IMR-90 (cell line): Measurements from ENCODE around the gene MRPL38. TPM values are rescaled to one million over a fixed set of nuclear protein-coding genes. Genes with fewer than 3 reads are reported as not detected.
A peak's percentile ranks its signal among the peaks of the same experiment; 100 is the strongest.

Experiments used
- ATAC-seq: fragments of 200-7000 bp; cut with Tn5 transposase; 2 replicates; pipeline ENCODE4 v1.9.1; 2020; ENCODE audit warnings: low read depth, mild to moderate bottlenecking, moderate library complexity
- BruUV-seq: library from RNA; stranded (reverse); fragments of 400-500 nt; replicated peaks from 2 replicates; lab custom pipeline; 2021; lab: Mats Ljungman, UMichigan
- CTCF ChIA-PET: fragments of 300-600 bp; formaldehyde crosslinking; extraction: SDS; loops from one replicate; lab custom pipeline; 2021; ENCODE audit warnings: antibody characterized with exemption; lab: Yijun Ruan, JAX
- POLR2A ChIA-PET: fragments of 300-600 bp; sonication (Branson Sonifier 250); formaldehyde crosslinking; loops from one replicate; lab custom pipeline; 2022; ENCODE audit warnings: antibody characterized with exemption; ENCODE audit not compliant: unreplicated experiment; lab: Charles Lee
- DNase-seq: peaks from one replicate; pipeline ENCODE4 v3.0.0; 2013
- H2AFZ ChIP-seq: replicated peaks from 2 replicates; pipeline ENCODE3; 2013; ENCODE audit warnings: low read length, mild to moderate bottlenecking; ENCODE audit not compliant: poor library complexity
- H2AK5ac ChIP-seq: 2 replicates; pipeline ENCODE4 v1.6.1; 2013; ENCODE audit warnings: low read depth, low read length, inconsistent platforms
- H2AK9ac ChIP-seq: replicated peaks from 2 replicates; pipeline ENCODE3; 2013; ENCODE audit warnings: mild to moderate bottlenecking, low read depth, low read length, moderate library complexity; ENCODE audit not compliant: poor library complexity
- H2BK120ac ChIP-seq: 2 replicates; pipeline ENCODE4 v1.6.1; 2013; ENCODE audit warnings: low read depth, low read length, inconsistent platforms
- H2BK15ac ChIP-seq: 3 replicates; pipeline ENCODE4 v1.6.1; 2013; ENCODE audit warnings: low read depth, low read length, inconsistent platforms
- H2BK20ac ChIP-seq: 2 replicates; pipeline ENCODE4 v1.6.1; 2013; ENCODE audit warnings: low read depth, mild to moderate bottlenecking, inconsistent platforms, low read length, moderate library complexity
- H2BK5ac ChIP-seq: 2 replicates; pipeline ENCODE4 v1.6.1; 2013; ENCODE audit warnings: mild to moderate bottlenecking, low read depth, low read length, inconsistent platforms; ENCODE audit not compliant: poor library complexity, severe bottlenecking
- H3K14ac ChIP-seq: replicated peaks from 2 replicates; pipeline ENCODE4 v1.6.1; 2013; ENCODE audit warnings: low read depth, low read length, inconsistent platforms
- H3K18ac ChIP-seq: 2 replicates; pipeline ENCODE4 v1.6.1; 2013; ENCODE audit warnings: low read depth, low read length, control low read depth
- H3K23ac ChIP-seq: 2 replicates; pipeline ENCODE4 v1.6.1; 2013; ENCODE audit warnings: low read depth, low read length, inconsistent platforms
- H3K27ac ChIP-seq: 2 replicates; pipeline ENCODE4 v1.5.1; 2013; ENCODE audit warnings: mild to moderate bottlenecking, control low read depth, low read length; ENCODE audit not compliant: insufficient read depth
- H3K27me3 ChIP-seq: 2 replicates; pipeline ENCODE4 v1.6.1; 2013; ENCODE audit warnings: low read length; ENCODE audit not compliant: control insufficient read depth, insufficient read depth
- H3K36me3 ChIP-seq: 2 replicates; pipeline ENCODE4 v1.6.1; 2013; ENCODE audit warnings: low read length, mixed read lengths; ENCODE audit not compliant: control insufficient read depth, insufficient read depth
- H3K4ac ChIP-seq: 2 replicates; pipeline ENCODE4 v1.6.1; 2013; ENCODE audit warnings: low read depth, low read length, inconsistent platforms
- H3K4me1 ChIP-seq: 2 replicates; pipeline ENCODE4 v1.6.1; 2013; ENCODE audit warnings: low read length, mixed read lengths; ENCODE audit not compliant: control insufficient read depth, insufficient read depth
- H3K4me2 ChIP-seq: 2 replicates; pipeline ENCODE4 v1.6.1; 2013; ENCODE audit warnings: low read depth, mild to moderate bottlenecking, control low read depth, low read length, moderate library complexity
- H3K4me3 ChIP-seq: 2 replicates; pipeline ENCODE4 v1.5.1; 2013; ENCODE audit warnings: low read depth, mild to moderate bottlenecking, control low read depth, low read length, moderate library complexity; ENCODE audit not compliant: insufficient read depth
- H3K56ac ChIP-seq: 2 replicates; pipeline ENCODE4 v1.6.1; 2013; ENCODE audit warnings: low read length, inconsistent platforms; ENCODE audit not compliant: insufficient read depth; ENCODE audit errors: extremely low read depth
- H3K79me1 ChIP-seq, 2 experiments: 2 replicates each; pipeline ENCODE4 v1.6.1; 2013; ENCODE audit warnings: low read length in 2 of 2, inconsistent platforms in 1 of 2, low read depth in 1 of 2
- H3K9ac ChIP-seq: 2 replicates; pipeline ENCODE4 v1.6.1; 2013; ENCODE audit warnings: low read depth, low read length, control low read depth
- H3K9me1 ChIP-seq: 2 replicates; pipeline ENCODE4 v1.6.1; 2013; ENCODE audit warnings: low read length, inconsistent platforms; ENCODE audit not compliant: insufficient read depth
- H3K9me3 ChIP-seq: 2 replicates; pipeline ENCODE4 v1.6.1; 2013; ENCODE audit warnings: low read length; ENCODE audit not compliant: control insufficient read depth, insufficient read depth
- H4K20me1 ChIP-seq: 2 replicates; pipeline ENCODE4 v1.6.1; 2013; ENCODE audit warnings: low read length, inconsistent platforms; ENCODE audit not compliant: insufficient read depth
- H4K5ac ChIP-seq: 2 replicates; pipeline ENCODE4 v1.6.1; 2013; ENCODE audit warnings: mild to moderate bottlenecking, low read depth, low read length, control low read depth
- H4K8ac ChIP-seq, 2 experiments: 2 replicates each; pipeline ENCODE4 v1.6.1; 2013; ENCODE audit warnings: low read depth in 2 of 2, low read length in 2 of 2, control low read depth in 1 of 2, inconsistent platforms in 1 of 2
- H4K91ac ChIP-seq: 2 replicates; pipeline ENCODE4 v1.6.1; 2013; ENCODE audit warnings: low read depth, low read length, inconsistent platforms; ENCODE audit not compliant: insufficient read depth
- CEBPB ChIP-seq: IDR thresholded peaks from 2 replicates; pipeline ENCODE4 v1.6.1; 2012; ENCODE audit warnings: low read depth, low read length, improper control_type of control experiment
- CHD1 ChIP-seq: IDR thresholded peaks from 2 replicates; pipeline ENCODE4 v1.6.1; 2012; ENCODE audit warnings: low read depth, low read length, improper control_type of control experiment
- CTCF ChIP-seq: conservative IDR thresholded peaks from 2 replicates; pipeline ENCODE4 v1.5.1; 2012; ENCODE audit warnings: mild to moderate bottlenecking, low read depth, low read length, improper control_type of control experiment
- FOS ChIP-seq: fragments of 150-350 bp; IDR thresholded peaks from 2 replicates; pipeline ENCODE4 v1.6.1; 2016; ENCODE audit warnings: low read depth, low read length
- MXI1 ChIP-seq: IDR thresholded peaks from 2 replicates; pipeline ENCODE4 v1.6.1; 2012; ENCODE audit warnings: low read depth, mild to moderate bottlenecking, low read length, moderate library complexity, borderline replicate concordance
- NFE2L2 ChIP-seq: fragments of 150-350 bp; IDR thresholded peaks from 2 replicates; pipeline ENCODE4 v1.6.1; 2016; ENCODE audit warnings: low read depth, mild to moderate bottlenecking, low read length
- RFX5 ChIP-seq: IDR thresholded peaks from 2 replicates; pipeline ENCODE4 v1.8.0; 2012; ENCODE audit warnings: low read depth, mild to moderate bottlenecking, low read length, moderate library complexity
- USF2 ChIP-seq: fragments of 150-350 bp; IDR thresholded peaks from 2 replicates; pipeline ENCODE4 v1.6.1; 2017; ENCODE audit warnings: mild to moderate bottlenecking, antibody characterized with exemption, low read length, low read depth
- WGBS, 2 experiments: methylation state at CpG; one replicate each; pipeline versions ENCODE4 v1.1.5 to v1.1.7; 2013; ENCODE audit warnings: missing lambda C conversion rate in 2 of 2; ENCODE audit not compliant: insufficient read length in 1 of 2; ENCODE audit errors: extremely low coverage in 2 of 2; 5-methylcytosine and 5-hydroxymethylcytosine counted together
- dilution Hi-C: fragments of 300-500 bp; cut with HindIII; formaldehyde crosslinking; loops from one replicate; pipeline ENCODE4 v1.14.3; 2018; ENCODE audit warnings: low sequenced_read_pairs; ENCODE audit not compliant: unreplicated experiment
- in situ Hi-C: fragments of 300-500 bp; cut with MboI; formaldehyde crosslinking; loops from 3 replicates; pipeline ENCODE4 v1.14.3; 2019; ENCODE audit warnings: low sequenced_read_pairs, inconsistent platforms, mixed read lengths
- intact Hi-C: fragments of 100-400 bp; cut with micrococcal nuclease; formaldehyde crosslinking; loops from 2 replicates; pipeline ENCODE4 v1.10.0; 2022
- polyA plus RNA-seq, 3 experiments: library from polyadenylated mRNA; depleted of rRNA; stranded (reverse); fragments of >200 nt; gene quantifications; 2 replicates each; pipeline ENCODE4 v1.2.3, GENCODE V29; 2012; ENCODE audit warnings: low replicate concordance in 1 of 3
- total RNA-seq: library from RNA; depleted of rRNA; stranded (reverse); fragments of >200 nt; gene quantifications from 2 replicates; pipeline ENCODE4 v1.2.3, GENCODE V29; 2012

Gene MRPL38
- total and polyA plus RNA-seq, 2 of the 4 experiments (the other 2 are of a cell fraction): 13.3 to 42.5 TPM

GRCh38 chr17:75899767-75900468 is 4.8 kb downstream of the MRPL38 start:
- no peak overlapping the region for H4K8ac ChIP-seq
- H2BK20ac ChIP-seq: no peak overlapping the region
- peaks cover 16 to 36% of the 10 kb centered on the region in 2 experiments for H3K79me1 ChIP-seq
- H2BK15ac ChIP-seq: no peak overlapping the region
- no peak overlapping the region for H3K18ac ChIP-seq
- H4K91ac ChIP-seq: no peak overlapping the region
- CTCF ChIA-PET: no interaction called here
- in situ Hi-C loops (loop anchor here (10.0 kb wide), 1 partner anchor 385 kb away; no protein-coding TSS in a partner anchor), dilution Hi-C loops (no loop called here), intact Hi-C loops (loop anchor here (10.0 kb wide), 1 partner anchor 175 kb away; the partner anchor contains the start of genes GALR2, SRP68 and ZACN)
- ATAC-seq (no peak), DNase-seq (no peak)
- no peak overlapping the region for H3K4me3 ChIP-seq
- H2AFZ ChIP-seq: no peak overlapping the region
- peaks cover 9% of the 10 kb centered on the region for H3K4me1 ChIP-seq
- H2BK120ac ChIP-seq: no peak overlapping the region
- no peak overlapping the region for H4K5ac ChIP-seq
- no peaks in the 10 kb centered on the region for H3K9me3 ChIP-seq
- H3K9me1 ChIP-seq: peaks cover 5% of the 10 kb centered on the region; the same call in 1 of the 2 replicates
- no peak overlapping the region for H3K4me2 ChIP-seq
- no peak overlapping the region for H3K4ac ChIP-seq
- H3K56ac ChIP-seq: no peak overlapping the region
- H4K20me1 ChIP-seq: no peaks in the 10 kb centered on the region
- 98% methylated on average over 11 of the region's 23 CpGs; no CpG with 5 or more reads in 1 of the 2 experiments for WGBS, 2 experiments
- no peaks in the 10 kb centered on the region for H3K27me3 ChIP-seq
- H2AK5ac ChIP-seq: no peak overlapping the region
- POLR2A ChIA-PET: no interaction called here
- H2BK5ac ChIP-seq: no peak overlapping the region
- peaks cover 30% of the 10 kb centered on the region for H3K36me3 ChIP-seq
- no peak overlapping the region for H3K14ac ChIP-seq
- peak overlapping the region; percentile 47 for H2AK9ac ChIP-seq
- no peak overlapping the region for H3K9ac ChIP-seq
- TF ChIP-seq FOS (no peak), MXI1 (no peak), CHD1 (no peak), CEBPB (no peak), NFE2L2 (no peak), RFX5 (no peak), USF2 (no peak), CTCF (no peak)
- H3K23ac ChIP-seq: no peak overlapping the region
- no TSS peak for BruUV-seq
- no peak overlapping the region for H3K27ac ChIP-seq
